Nephron (organoid): ENCODE data around the gene FHOD1.

Experiments used
- H3K27ac Mint-ChIP-seq, 3 experiments: 2 replicates each; pipeline ENCODE4 v1.8.0; 2020; ENCODE audit warnings: mixed read lengths in 3 of 3, mild to moderate bottlenecking in 2 of 3, moderate library complexity in 1 of 3
- H3K27me3 Mint-ChIP-seq: 2 replicates; pipeline ENCODE4 v1.8.0; 2021; ENCODE audit warnings: low read depth, mild to moderate bottlenecking, moderate library complexity, mixed read lengths
- H3K36me3 Mint-ChIP-seq: 2 replicates; pipeline ENCODE4 v1.8.0; 2020; ENCODE audit warnings: low read depth, mixed read lengths
- H3K4me1 Mint-ChIP-seq: 2 replicates; pipeline ENCODE4 v1.8.0; 2020; ENCODE audit warnings: mixed read lengths
- H3K4me3 Mint-ChIP-seq, 3 experiments: 2 replicates each; pipeline ENCODE4 v1.8.0; 2020; ENCODE audit warnings: mild to moderate bottlenecking in 3 of 3, mixed read lengths in 3 of 3, moderate library complexity in 2 of 3
- H3K9me3 Mint-ChIP-seq: 2 replicates; pipeline ENCODE4 v1.8.0; 2020; ENCODE audit warnings: mixed read lengths
- CTCF ChIP-seq, 3 experiments: fragments of 200-600 bp; sonication (generic); IDR thresholded peaks; one replicate each; pipeline ENCODE4 v1.5.0; 2021; ENCODE audit warnings: antibody characterized with exemption in 3 of 3; ENCODE audit not compliant: unreplicated experiment in 3 of 3

Gene FHOD1

DNA sequence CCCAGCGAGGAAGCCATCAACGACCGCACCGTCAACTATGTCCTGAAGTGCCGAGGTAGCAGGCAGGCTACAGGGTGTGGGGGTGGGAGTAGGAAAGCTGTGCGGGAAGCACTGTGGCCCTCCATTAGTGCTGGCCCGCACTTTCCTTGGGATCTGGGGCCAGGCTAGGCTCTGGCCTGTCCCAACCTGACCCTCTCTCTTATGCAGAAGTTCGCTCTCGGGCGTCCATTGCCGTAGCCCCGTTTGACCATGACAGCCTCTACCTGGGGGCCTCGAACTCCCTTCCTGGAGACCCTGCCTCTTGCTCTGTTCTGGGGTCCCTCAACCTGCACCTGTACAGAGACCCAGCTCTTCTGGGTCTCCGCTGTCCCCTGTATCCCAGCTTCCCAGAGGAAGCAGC is 40.7 kb upstream of the FHOD1 start:
- H3K27ac Mint-ChIP-seq, result no peak overlapping the region
- no peaks in the 10 kb centered on the region for H3K9me3 Mint-ChIP-seq
- H3K4me3 Mint-ChIP-seq, result no peak overlapping the region
- H3K36me3 Mint-ChIP-seq, result no peaks in the 10 kb centered on the region
- peaks cover 18% of the 10 kb centered on the region for H3K27me3 Mint-ChIP-seq
- no peaks in the 10 kb centered on the region for H3K4me1 Mint-ChIP-seq
- no peak for TF ChIP-seq CTCF (IDR thresholded peaks at IDR 0.05; ENCODE audit: unreplicated experiment in 3 of 3)

GRCh38 chr16:67286441-67287235 is 39.4 kb upstream of the FHOD1 start:
- TF ChIP-seq CTCF (IDR thresholded peaks at IDR 0.05; ENCODE audit: unreplicated experiment in 3 of 3), result no peak
- H3K4me3 Mint-ChIP-seq, result no peak overlapping the region
- no peaks in the 10 kb centered on the region for H3K4me1 Mint-ChIP-seq
- no peak overlapping the region for H3K27ac Mint-ChIP-seq
- no peaks in the 10 kb centered on the region for H3K36me3 Mint-ChIP-seq
- H3K9me3 Mint-ChIP-seq, result no peaks in the 10 kb centered on the region
- H3K27me3 Mint-ChIP-seq, result peaks cover 10% of the 10 kb centered on the region

DNA sequence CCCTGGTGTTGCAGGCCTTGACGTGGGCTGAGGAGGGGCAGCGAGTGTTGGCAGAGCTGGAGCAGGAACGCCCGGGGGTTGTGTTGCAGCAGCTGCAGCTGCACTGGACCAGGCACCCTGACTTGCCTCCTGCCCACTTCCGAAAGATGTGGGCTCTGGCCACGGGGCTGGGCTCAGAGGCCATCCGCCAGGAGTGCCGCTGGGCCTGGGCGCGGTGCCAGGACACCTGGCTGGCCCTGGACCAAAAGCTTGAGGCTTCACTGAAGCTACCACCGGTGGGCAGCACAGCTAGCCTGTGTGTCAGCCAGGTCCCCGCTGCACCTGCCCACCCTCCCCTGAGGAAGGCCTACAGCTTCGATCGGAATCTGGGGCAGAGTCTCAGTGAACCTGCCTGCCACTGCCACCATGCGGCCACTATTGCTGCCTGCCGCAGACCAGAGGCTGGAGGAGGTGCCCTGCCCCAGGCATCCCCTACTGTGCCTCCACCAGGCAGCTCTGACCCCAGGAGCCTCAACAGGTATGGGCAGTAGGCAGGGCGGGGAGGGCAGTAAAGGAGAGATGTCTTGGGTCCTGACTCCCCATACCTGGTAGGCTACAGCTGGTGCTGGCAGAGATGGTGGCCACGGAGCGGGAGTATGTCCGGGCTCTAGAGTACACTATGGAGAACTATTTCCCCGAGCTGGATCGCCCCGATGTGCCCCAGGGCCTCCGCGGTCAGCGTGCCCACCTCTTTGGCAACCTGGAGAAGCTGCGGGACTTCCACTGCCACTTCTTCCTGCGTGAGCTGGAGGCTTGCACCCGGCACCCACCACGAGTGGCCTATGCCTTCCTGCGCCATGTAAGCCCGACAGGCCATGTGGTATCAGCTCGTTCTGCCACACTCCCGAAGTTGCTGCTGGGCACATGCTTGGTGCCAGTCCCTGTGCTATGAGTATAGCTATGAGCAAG is 37.7 kb upstream of the FHOD1 start:
- no peak overlapping the region for H3K27ac Mint-ChIP-seq
- H3K36me3 Mint-ChIP-seq, result no peaks in the 10 kb centered on the region
- peak; percentile 50 to 56 (median 54) for TF ChIP-seq CTCF (IDR thresholded peaks at IDR 0.05; ENCODE audit: unreplicated experiment in 3 of 3)
- peaks cover 7% of the 10 kb centered on the region for H3K27me3 Mint-ChIP-seq
- H3K9me3 Mint-ChIP-seq, result no peaks in the 10 kb centered on the region
- H3K4me1 Mint-ChIP-seq, result no peaks in the 10 kb centered on the region
- H3K4me3 Mint-ChIP-seq, result no peak overlapping the region

DNA sequence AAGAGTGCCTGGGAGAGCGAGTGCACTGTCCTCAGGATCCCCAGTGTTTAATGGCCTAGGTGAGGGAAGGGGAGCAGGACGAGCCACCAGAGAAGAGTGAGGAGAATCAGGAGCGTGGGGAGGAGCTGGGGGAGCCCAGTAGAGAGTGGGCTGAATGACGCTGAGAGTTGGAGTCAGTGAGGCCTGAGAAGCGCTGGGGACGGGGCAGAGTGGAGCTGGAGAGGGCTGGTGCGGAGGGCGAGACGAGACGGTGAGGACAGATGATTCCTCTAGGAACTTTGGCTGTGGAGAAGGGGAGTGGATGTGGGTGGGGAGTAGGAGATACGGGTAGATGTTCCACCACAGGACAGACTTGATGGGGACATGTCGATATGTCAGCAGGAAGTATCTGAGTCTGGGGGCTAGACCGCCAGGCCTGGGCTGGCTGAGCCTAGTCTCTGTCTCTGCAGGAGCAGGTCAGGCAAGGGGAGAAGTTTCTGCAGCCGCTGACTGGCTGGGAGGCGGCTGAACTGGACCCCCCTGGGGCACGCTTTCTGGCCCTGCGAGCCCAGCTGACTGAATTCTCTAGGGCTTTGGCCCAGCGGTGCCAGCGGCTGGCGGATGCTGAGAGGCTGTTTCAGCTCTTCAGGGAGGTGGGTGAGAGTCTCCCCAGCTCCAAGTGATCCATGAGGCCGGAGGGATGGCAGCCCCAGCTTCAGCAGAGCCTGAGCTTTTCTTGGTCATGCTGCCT is 36.7 kb upstream of the FHOD1 start:
- Mint-ChIP-seq H3K27me3 (peaks cover 7% of the 10 kb centered on the region), H3K27ac (no peak overlapping the region), H3K9me3 (no peaks in the 10 kb centered on the region), H3K36me3 (no peaks in the 10 kb centered on the region), H3K4me1 (no peaks in the 10 kb centered on the region), H3K4me3 (no peak overlapping the region)
- TF ChIP-seq CTCF (IDR thresholded peaks at IDR 0.05; ENCODE audit: unreplicated experiment in 3 of 3), result no peak

DNA sequence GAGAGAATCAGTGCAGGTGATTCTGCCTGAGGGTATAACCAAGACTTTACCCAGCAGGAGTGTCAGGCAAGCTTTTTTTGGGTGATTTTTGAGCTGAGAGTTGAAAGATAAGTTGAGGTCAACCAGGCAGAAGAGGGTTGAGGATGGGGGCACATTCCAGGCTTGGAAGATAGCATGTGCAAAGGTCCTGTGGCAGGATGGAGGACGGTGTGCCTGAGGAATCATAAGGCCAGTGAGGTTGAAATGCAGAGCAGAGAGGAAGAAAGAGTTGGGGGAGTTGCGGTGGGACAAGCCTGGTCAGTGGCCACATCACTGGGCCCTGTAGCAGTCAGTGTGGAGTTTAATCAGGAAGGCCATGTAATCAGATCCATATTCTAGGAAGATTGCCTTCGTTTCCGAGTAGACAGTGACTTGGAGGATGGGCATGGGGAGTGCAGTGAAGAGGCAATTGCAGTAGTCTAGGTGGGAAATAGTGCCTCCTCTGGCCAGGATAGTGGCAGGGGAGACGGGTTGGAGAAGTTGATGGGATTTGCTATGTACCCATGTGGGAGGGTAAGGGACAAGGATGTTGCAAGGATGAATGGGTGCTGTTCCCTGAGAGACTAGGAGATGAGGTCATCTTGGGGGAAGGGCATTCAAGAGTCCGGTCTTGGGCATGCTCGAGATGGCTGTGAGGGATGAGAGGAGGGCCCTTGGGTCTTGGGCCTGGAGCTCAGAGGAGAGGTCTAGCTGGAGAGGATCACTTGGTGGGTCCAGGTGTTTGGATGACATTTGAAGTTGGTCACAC is 36.0 kb upstream of the FHOD1 start:
- no peaks in the 10 kb centered on the region for H3K9me3 Mint-ChIP-seq
- H3K27me3 Mint-ChIP-seq, result peaks cover 7% of the 10 kb centered on the region
- no peaks in the 10 kb centered on the region for H3K4me1 Mint-ChIP-seq
- no peak for TF ChIP-seq CTCF (IDR thresholded peaks at IDR 0.05; ENCODE audit: unreplicated experiment in 3 of 3)
- no peaks in the 10 kb centered on the region for H3K36me3 Mint-ChIP-seq
- no peak overlapping the region for H3K27ac Mint-ChIP-seq
- H3K4me3 Mint-ChIP-seq, result no peak overlapping the region
